HG03095 (cell line): ENCODE measurements around the gene KCNQ1.

ENCODE experiments used
- ATAC-seq: cut with Tn5 transposase; IDR thresholded peaks from one replicate; pipeline ENCODE4 v1.9.1; 2021; ENCODE audit warnings: moderate library complexity; ENCODE audit not compliant: unreplicated experiment

The KCNQ1 gene

GRCh38 chr11:2444821-2445745 is at the start of gene KCNQ1:
KCNQ1 (plus strand) TSS chr11:2445008; CDS start chr11:2445099, 91 bp downstream.
- ATAC-seq = no peak

- ATAC-seq = no peak
Measured at GRCh38 chr11:2395211-2395730, 49.5 kb upstream of the KCNQ1 start.

GRCh38 chr11:2395856-2396255 is 49.0 kb upstream of the KCNQ1 start:
- ATAC-seq = no peak

- no peak for ATAC-seq
Measured at GRCh38 chr11:2396471-2396870, 48.3 kb upstream of the KCNQ1 start.

- no peak for ATAC-seq
Measured at GRCh38 chr11:2397005-2397404, 47.8 kb upstream of the KCNQ1 start.

GRCh38 chr11:2398664-2399355 is 46.0 kb upstream of the KCNQ1 start:
- no peak for ATAC-seq

GRCh38 chr11:2399488-2400068 is 45.2 kb upstream of the KCNQ1 start:
- no peak for ATAC-seq

GRCh38 chr11:2400069-2400761 is 44.6 kb upstream of the KCNQ1 start, which contains the start of gene TSSC4:
TSSC4 (plus strand) TSS chr11:2400750; CDS start chr11:2402634, 1,884 bp downstream.
- peak; percentile 73 for ATAC-seq

GRCh38 chr11:2400762-2401435 is 43.9 kb upstream of the KCNQ1 start:
- ATAC-seq = peak; percentile 1

GRCh38 chr11:2401436-2401984 is 43.3 kb upstream of the KCNQ1 start:
- ATAC-seq = no peak

GRCh38 chr11:2402106-2402505 is 42.7 kb upstream of the KCNQ1 start:
- no peak for ATAC-seq

GRCh38 chr11:2402890-2403645 is 41.7 kb upstream of the KCNQ1 start:
- no peak for ATAC-seq

- ATAC-seq = no peak
Measured at GRCh38 chr11:2404735-2405196, 40.0 kb upstream of the KCNQ1 start.

- no peak for ATAC-seq
Measured at GRCh38 chr11:2406451-2406850, 38.4 kb upstream of the KCNQ1 start.

GRCh38 chr11:2406878-2407410 is 37.9 kb upstream of the KCNQ1 start:
- ATAC-seq = no peak

- no peak for ATAC-seq
Measured at GRCh38 chr11:2408671-2409070, 36.1 kb upstream of the KCNQ1 start.

GRCh38 chr11:2409126-2409525 is 35.7 kb upstream of the KCNQ1 start:
- ATAC-seq = no peak

- no peak for ATAC-seq
Measured at GRCh38 chr11:2409611-2410468, 35.0 kb upstream of the KCNQ1 start.
